ENCODE data around the gene NDUFA9.

DNA sequence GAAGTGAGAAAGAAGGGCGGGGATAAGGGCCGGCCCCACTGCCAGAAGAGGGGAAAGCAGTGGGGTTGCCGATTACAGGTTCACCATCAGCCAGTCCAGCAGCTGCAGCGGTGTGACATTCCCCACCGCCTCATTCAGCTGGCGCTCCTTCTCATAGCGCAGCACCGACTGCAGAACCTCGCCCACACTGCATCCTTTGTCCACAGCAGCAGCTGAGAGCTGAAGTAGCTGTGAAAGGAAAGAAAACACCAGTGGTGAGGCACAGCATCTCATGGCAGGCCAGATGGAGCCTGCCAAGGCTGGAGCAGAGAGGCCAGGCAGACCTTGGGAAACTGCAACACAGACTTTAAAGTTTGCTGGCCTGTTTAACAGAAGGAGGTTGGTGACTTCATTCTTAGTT lies 33.2 kb upstream of the NDUFA9 start:
- TF ChIP-seq, protein P1, sequence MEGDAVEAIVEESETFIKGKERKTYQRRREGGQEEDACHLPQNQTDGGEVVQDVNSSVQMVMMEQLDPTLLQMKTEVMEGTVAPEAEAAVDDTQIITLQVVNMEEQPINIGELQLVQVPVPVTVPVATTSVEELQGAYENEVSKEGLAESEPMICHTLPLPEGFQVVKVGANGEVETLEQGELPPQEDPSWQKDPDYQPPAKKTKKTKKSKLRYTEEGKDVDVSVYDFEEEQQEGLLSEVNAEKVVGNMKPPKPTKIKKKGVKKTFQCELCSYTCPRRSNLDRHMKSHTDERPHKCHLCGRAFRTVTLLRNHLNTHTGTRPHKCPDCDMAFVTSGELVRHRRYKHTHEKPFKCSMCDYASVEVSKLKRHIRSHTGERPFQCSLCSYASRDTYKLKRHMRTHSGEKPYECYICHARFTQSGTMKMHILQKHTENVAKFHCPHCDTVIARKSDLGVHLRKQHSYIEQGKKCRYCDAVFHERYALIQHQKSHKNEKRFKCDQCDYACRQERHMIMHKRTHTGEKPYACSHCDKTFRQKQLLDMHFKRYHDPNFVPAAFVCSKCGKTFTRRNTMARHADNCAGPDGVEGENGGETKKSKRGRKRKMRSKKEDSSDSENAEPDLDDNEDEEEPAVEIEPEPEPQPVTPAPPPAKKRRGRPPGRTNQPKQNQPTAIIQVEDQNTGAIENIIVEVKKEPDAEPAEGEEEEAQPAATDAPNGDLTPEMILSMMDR (IDR thresholded peaks at IDR 0.05): no peak
- TF ChIP-seq POLR2A (IDR thresholded peaks at IDR 0.05): no peak
- no peak for TF ChIP-seq POLR2AphosphoS5 (IDR thresholded peaks at IDR 0.05)
- TF ChIP-seq EP300 (IDR thresholded peaks at IDR 0.05): no peak

All from sigmoid colon (tissue), 4 donors.